ENCODE measurements around the gene EIF6.
"Not testable (repeated sequence)": the region's sequence is repeated elsewhere in the genome, so short reads cannot be mapped to it uniquely, and the experiment has no call there.

Gene EIF6

DNA sequence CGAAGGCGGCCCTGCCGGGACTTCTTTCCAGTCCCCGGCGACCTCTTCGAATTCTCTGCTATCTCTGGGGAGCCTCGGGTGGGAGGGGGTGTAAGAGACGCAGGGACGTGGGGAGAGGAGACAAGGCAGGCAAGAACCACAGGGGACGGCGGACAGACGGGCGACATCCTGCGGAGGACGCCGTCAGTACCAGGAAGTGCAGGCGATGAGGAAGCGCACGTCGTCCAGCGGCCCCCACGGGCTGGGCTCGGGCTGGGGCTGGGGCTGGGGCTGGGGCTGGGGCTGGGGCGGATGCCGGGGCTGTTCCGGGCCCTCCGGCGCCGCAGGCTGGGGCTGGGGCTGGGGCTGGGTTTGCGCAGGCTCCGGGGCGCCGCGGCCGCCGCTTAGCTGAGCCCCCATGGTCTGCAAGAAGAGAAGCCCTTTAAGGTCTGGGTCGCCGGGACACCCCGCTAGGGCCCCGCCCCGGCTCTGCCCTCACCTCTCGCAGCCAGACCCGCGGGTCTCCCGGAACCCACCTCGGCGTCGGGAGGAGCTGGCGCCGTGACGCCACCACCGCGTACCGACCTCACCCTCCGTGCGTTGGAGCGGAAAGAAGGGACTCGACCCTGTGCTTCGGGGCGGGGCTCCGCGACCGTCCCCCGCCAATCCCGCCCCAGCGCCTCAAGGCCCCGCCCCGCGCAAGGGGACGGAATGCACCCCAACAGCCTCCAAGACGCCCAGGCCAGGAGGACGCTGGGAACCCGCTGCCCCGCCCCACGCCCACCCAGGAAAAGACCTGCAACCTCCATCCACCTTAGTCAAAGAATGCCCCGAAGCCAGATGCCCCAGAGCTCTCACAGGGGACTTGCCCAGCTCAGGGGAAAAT lies 6.8 kb downstream of the EIF6 start, which contains the start of gene MMP24OS:
Gene MMP24OS (minus strand): TSS at position 592 of the 865 bp plus-strand sequence. CDS start 193 bp downstream, at position 399.
- peak; percentile 83 for DNase-seq

GRCh38 chr20:35277127-35277526 lies 7.4 kb downstream of the EIF6 start:
- DNase-seq = no peak

GRCh38 chr20:35276408-35276807 lies 8.2 kb downstream of the EIF6 start:
- DNase-seq = no peak

DNA sequence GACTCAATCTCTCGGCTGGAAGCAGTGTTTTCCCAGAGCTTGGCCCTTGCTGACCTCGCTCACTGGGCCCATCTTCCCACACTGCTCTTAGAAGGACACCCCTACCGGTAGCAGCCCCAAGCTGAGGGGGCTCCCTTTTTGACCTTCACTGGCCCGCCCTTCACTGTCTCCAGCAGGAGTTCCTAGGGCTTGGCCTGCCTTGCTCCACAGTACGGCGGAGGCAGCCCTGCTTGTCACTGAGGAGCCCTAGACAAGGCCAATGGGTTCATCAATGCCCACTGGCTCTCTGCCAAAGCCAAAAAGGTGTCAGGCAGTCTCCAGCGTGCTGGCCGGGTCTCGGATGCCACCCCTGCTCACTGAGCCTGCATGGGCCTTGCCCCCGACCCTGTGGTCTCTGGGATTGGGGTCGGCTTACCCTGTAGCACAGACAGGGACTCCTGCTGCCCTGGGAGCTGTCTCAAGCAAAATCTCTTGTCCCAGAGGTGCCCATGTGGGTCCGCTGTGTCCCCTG lies 8.8 kb downstream of the EIF6 start:
- DNase-seq = no peak

DNA sequence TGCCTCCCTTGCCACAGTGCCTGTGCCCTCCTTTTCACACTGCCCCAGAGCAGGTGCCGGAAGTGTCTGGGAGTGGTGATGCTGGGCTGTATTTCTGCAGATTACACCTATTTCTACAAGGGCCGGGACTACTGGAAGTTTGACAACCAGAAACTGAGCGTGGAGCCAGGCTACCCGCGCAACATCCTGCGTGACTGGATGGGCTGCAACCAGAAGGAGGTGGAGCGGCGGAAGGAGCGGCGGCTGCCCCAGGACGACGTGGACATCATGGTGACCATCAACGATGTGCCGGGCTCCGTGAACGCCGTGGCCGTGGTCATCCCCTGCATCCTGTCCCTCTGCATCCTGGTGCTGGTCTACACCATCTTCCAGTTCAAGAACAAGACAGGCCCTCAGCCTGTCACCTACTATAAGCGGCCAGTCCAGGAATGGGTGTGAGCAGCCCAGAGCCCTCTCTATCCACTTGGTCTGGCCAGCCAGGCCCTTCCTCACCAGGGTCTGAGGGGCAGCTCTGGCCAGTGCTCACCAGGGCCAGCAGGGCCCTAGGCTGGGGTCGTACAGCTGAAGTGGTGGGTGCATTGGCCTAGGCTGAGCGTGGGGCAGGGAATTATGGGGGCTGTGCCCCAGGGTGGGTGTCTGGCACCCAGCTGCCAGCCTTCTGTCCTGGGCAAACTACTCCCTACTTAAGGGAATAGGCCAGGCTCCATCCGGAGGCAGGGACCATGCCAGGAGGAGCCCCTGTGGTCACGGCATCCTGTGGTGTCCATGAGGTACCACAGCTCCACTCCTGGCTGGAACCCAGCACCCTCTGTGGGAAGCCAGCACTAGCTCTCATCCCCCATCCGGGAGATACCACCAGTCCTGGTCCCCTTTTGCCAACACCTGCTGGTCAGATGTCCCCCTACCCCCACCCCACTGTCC lies 10.1 kb downstream of the EIF6 start:
- no peak for DNase-seq

DNA sequence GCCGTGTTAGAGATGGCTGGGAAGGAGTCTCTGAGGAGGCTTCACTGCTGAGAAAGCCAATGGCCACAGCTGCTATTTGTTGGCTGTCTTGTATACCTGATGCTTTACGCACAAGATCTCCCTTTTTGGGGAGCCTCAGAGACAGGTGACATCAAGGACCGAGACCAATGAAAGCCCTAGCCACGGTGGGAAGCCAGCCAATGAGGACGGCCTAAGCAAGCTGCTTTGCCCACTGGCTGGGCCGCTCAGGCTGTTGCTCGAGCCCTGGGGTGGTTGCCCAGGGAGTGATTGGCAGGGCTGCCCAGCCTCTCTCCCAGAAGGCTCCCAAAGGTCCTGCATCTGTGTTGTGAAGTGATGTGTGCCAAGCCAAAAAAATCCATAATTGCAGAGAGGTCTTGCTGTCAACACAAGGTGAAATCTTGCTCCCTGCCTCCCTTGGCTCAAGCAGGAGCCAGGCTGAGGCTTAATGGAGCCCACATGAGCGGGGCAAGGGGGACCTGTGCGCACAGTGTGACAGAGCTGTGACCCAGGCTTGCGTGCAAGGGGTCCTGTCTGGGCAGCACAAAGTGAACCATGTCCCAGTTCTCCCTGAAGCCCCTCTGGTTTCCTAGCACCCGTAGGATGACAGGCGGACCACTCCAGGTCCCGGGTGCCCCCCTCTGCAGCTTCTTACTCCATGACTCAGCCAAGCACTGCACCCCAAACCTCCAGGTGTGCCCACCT lies 11.0 kb downstream of the EIF6 start:
- DNase-seq = no peak

- DNase-seq = no peak
Observed at GRCh38 chr20:35271904-35272303, 12.7 kb downstream of the EIF6 start.

GRCh38 chr20:35271073-35271882 lies 13.3 kb downstream of the EIF6 start:
- no peak for DNase-seq

- no peak for DNase-seq
Observed at GRCh38 chr20:35270021-35270902, 14.3 kb downstream of the EIF6 start.

DNA sequence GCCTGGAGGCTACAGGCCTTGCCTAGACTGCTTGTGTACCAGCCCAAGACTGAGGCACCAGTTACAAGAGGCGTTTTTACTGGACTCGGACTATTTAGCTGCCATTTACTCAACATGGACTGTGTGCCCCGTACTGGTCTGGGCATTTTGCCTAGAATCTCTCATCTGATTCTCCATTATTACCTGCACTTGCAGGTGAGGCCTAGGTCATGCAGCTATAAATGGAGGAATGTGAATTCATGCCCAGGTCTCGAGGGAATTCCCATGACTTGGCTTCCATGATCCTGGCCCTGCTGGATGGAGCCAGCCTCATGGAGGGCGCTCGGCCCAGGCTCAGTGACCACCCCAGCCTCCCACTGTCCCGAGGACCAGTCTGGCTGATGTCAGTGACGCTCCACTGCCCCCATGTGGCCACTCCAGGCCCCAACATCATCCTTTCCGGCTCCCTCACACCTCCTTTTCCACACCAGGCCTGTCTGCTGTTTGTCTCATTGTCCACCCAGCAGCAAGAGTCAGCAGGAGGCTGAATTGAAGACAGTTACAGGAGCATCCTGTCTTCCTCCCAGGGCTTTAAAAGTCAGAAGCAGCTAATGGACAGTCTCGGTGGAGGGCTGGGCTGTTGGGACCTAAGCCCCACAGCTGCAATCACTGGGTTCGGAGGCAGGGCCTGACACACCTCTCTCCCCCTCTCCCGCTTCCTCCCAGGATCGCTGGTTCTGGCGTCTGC lies 15.4 kb downstream of the EIF6 start:
- DNase-seq = no peak

DNA sequence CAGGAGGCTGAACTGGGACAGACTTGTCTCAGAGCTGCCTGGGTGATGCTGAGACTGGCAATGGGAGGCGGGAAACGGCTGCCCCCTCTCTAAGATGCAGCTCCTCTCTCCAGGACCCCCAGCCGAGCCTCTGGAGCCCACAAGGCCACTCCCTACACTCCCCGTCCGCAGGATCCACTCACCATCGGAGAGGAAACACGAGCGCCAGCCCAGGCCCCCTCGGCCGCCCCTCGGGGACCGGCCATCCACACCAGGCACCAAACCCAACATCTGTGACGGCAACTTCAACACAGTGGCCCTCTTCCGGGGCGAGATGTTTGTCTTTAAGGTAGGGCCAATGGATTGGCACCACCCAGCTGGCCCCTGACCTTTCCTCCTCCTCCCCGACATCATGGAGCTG lies 17.5 kb downstream of the EIF6 start:
- DNase-seq = no peak

- DNase-seq = no peak
Observed at GRCh38 chr20:35264755-35265154, 19.8 kb downstream of the EIF6 start.

GRCh38 chr20:35263532-35264341 lies 20.8 kb downstream of the EIF6 start:
- DNase-seq = no peak

DNA sequence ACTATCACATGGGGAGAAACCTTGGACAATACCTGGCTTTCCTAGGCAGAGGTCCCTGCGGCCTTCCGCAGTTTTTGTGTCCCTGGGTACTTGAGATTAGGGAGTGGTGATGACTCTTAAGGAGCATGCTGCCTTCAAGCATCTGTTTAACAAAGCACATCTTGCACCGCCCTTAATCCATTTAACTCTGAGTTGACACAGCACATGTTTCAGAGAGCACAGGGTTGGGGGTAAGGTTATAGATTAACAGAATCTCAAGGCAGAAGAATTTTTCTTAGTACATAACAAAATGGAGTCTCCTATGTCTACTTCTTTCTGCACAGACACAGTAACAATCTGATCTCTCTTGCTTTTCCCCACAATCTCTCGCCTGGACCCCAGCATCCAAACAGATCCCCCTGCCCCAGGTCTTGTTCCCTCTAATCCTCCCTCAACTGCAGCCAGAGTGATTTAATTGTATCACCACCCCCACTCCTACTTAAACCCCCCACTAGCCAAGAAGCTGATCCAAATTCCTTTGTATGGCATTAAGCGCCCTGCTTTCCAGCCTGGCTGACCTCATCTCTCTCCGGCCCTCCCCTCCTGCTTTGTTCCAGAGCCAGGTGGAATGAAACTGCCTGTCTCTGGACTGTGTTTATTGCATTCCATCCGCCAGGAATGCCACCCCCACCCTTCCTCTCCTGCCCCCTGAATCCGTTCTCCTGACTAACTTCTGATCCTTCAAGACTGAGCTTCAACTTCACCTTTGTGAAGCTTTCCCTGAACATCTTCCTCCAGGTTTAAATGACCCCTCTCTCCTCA lies 21.6 kb downstream of the EIF6 start:
- DNase-seq = not testable (repeated sequence)

DNA sequence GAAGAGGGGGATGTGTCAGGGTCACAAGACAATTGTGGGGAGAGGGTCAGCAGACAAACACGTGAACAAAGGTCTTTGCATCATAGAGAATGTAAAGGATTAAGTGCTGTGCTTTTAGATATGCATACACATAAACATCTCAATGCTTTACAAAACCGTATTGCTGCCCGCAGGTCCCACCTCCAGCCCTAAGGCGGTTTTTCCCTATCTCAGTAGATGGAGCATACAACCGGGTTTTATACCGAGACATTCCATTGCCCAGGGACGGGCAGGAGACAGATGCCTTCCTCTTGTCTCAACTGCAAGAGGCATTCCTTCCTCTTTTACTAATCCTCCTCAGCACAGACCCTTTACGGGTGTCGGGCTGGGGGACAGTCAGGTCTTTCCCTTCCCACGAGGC lies 22.3 kb downstream of the EIF6 start:
- DNase-seq = not testable (repeated sequence)

GRCh38 chr20:35260426-35260825 lies 24.1 kb downstream of the EIF6 start:
- no peak for DNase-seq

GRCh38 chr20:35257175-35257909 lies 27.2 kb downstream of the EIF6 start:
- DNase-seq = no peak

All from NCI-H510A (cell line).